ENCODE data around the gene MYCBPAP.

Gene MYCBPAP

GRCh38 chr17:50491505-50491904 is 16.7 kb upstream of the MYCBPAP start:
- DNase-seq (ENCODE audit: low read depth): no peak
- TF ChIP-seq CTCF (IDR thresholded peaks at IDR 0.05; ENCODE audit: control insufficient read depth, insufficient read depth, low read depth, low read length, missing control alignments): no peak
- H3K4me3 ChIP-seq (ENCODE audit: control insufficient read depth, low read depth, low read length): no peak overlapping the region

- DNase-seq (ENCODE audit: low read depth): no peak
- no peak overlapping the region for H3K4me3 ChIP-seq (ENCODE audit: control insufficient read depth, low read depth, low read length)
- TF ChIP-seq CTCF (IDR thresholded peaks at IDR 0.05; ENCODE audit: control insufficient read depth, insufficient read depth, low read depth, low read length, missing control alignments): no peak
These were observed 16.0 kb upstream of the MYCBPAP start for GRCh38 chr17:50492214-50492613.

- no peak for DNase-seq (ENCODE audit: low read depth)
- no peak for TF ChIP-seq CTCF (IDR thresholded peaks at IDR 0.05; ENCODE audit: control insufficient read depth, insufficient read depth, low read depth, low read length, missing control alignments)
- H3K4me3 ChIP-seq (ENCODE audit: control insufficient read depth, low read depth, low read length): no peak overlapping the region
These were observed 14.5 kb upstream of the MYCBPAP start for GRCh38 chr17:50493744-50494143.

- no peak for DNase-seq (ENCODE audit: low read depth)
- H3K4me3 ChIP-seq (ENCODE audit: control insufficient read depth, low read depth, low read length): no peak overlapping the region
- TF ChIP-seq CTCF (IDR thresholded peaks at IDR 0.05; ENCODE audit: control insufficient read depth, insufficient read depth, low read depth, low read length, missing control alignments): no peak
These were observed 12.9 kb upstream of the MYCBPAP start for GRCh38 chr17:50495217-50495823.

- no peak for TF ChIP-seq CTCF (IDR thresholded peaks at IDR 0.05; ENCODE audit: control insufficient read depth, insufficient read depth, low read depth, low read length, missing control alignments)
- H3K4me3 ChIP-seq (ENCODE audit: control insufficient read depth, low read depth, low read length): no peak overlapping the region
- no peak for DNase-seq (ENCODE audit: low read depth)
These were observed 12.3 kb upstream of the MYCBPAP start for GRCh38 chr17:50495918-50496317.

- DNase-seq (ENCODE audit: low read depth): no peak
- H3K4me3 ChIP-seq (ENCODE audit: control insufficient read depth, low read depth, low read length): no peak overlapping the region
- no peak for TF ChIP-seq CTCF (IDR thresholded peaks at IDR 0.05; ENCODE audit: control insufficient read depth, insufficient read depth, low read depth, low read length, missing control alignments)
These were observed 10.0 kb upstream of the MYCBPAP start for GRCh38 chr17:50498021-50498874.

Measured in AG09309 (cell line).